GM19463 (cell line): ENCODE results near the gene ARRDC1.
"Not testable (repeated sequence)": the region's sequence is repeated elsewhere in the genome, so short reads cannot be mapped to it uniquely, and the experiment has no call there.

Experiments
- ATAC-seq: cut with Tn5 transposase; IDR thresholded peaks from one replicate; pipeline ENCODE4 v1.9.1; 2021; ENCODE audit warnings: mild to moderate bottlenecking, moderate library complexity; ENCODE audit not compliant: unreplicated experiment

The ARRDC1 gene

DNA sequence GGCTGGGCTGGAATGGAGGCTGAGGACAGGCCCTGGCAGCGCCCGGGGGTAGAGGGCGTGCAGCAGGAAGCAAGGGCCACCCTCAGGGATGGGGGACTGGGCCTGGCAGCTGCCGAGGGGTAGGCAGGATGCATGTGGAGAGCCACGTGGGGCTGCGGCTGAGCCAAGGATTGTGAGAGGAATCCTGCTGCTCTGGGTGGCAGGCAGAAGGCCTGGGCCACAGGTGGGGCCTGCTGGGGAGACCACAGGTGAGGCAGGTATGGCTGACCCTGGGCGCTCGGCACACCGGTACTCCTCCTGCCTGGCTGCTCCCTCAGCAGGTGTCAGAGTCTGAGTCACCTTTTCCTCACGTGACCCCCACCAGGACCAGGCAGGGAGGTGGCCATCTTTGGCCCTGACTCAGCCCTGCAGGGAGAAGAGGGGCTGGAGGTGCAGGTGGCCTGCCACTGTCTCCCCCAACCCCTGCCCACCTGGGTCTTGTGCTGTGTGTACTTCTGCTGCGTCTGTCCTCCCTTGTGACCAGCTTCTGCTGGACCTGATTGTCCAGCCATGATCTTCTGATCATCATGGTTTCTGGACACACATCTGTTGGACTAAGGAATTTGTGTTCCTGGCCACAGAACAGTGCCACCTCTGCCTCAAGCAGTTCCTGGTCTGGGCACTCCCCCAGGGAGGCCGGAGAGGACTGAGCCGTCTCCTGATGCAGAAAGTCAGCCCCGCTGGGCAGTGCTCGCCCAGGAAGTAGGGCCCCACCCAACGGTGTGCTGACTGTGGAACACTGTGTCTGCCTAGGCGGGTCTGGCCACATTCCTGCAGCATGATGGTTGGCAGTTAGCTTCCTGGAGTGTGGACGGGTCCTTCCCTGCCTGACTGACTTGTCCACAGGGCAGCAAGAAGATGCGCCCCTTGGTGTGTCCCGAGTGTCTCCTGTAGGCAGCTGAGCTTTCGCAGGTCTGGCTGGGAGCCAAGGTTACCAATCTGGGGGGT, 6.4 kb downstream of the ARRDC1 start:
- ATAC-seq: no peak

DNA sequence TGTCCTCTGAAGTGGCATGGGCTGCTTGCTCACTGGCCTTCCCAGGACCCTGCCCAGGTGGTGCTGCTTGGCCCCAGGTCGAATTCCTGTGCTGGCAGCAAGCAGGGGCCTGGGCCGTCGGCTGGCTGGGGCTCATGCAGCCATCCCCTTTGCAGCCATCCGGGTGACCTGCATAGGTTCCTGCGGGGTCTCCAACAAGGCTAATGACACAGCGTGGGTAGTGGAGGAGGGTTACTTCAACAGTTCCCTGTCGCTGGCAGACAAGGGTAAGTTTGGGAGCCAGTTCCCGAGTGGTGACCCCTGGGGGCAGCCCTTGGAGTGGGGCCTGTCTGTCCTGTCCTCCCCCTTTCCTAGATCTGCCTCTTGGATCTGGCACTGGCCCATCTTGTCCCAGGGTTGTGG, 7.3 kb downstream of the ARRDC1 start:
- no peak for ATAC-seq

DNA sequence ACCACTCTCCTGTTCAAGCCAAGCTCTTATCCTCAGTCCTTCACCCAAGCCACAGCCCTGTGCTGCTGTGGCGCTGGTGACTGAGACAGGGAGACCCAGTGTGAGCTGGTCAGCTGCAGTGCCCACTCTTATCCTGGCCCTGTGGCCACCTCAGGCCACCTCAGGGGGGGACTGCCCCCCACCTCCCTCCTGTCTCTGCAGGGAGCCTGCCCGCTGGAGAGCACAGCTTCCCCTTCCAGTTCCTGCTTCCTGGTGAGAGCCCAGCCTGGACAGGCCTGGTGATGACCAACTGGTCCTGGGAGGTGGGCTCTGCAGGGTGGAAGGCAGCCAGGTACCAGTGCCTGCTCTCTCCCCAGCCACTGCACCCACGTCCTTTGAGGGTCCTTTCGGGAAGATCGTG, 7.8 kb downstream of the ARRDC1 start:
- no peak for ATAC-seq

DNA sequence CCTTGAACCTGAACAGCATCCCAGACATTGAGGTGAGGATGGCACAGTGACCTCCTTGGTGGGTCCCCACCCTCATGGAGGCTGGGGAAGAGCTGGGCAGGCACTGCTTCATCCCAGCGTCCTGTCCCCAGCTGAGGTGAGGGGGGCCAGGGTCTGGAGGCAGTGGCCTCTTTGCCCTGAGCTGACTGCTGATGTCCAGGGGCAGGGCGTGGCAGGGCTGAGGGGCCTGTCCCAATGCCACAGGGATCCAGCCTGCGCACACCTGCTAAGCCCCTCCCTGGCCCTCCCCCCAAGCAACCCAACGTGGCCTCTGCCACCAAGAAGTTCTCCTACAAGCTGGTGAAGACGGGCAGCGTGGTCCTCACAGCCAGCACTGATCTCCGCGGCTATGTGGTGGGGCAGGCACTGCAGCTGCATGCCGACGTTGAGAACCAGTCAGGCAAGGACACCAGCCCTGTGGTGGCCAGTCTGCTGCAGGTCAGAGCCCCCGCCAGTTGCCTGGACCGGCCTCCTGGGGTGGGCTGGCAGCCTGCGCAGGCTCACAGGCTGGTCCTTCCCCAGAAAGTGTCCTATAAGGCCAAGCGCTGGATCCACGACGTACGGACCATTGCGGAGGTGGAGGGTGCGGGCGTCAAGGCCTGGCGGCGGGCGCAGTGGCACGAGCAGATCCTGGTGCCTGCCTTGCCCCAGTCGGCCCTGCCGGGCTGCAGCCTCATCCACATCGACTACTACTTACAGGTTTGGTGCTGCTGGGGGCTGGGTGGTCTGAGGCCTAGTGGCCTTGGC, 8.4 kb downstream of the ARRDC1 start:
- ATAC-seq: no peak

DNA sequence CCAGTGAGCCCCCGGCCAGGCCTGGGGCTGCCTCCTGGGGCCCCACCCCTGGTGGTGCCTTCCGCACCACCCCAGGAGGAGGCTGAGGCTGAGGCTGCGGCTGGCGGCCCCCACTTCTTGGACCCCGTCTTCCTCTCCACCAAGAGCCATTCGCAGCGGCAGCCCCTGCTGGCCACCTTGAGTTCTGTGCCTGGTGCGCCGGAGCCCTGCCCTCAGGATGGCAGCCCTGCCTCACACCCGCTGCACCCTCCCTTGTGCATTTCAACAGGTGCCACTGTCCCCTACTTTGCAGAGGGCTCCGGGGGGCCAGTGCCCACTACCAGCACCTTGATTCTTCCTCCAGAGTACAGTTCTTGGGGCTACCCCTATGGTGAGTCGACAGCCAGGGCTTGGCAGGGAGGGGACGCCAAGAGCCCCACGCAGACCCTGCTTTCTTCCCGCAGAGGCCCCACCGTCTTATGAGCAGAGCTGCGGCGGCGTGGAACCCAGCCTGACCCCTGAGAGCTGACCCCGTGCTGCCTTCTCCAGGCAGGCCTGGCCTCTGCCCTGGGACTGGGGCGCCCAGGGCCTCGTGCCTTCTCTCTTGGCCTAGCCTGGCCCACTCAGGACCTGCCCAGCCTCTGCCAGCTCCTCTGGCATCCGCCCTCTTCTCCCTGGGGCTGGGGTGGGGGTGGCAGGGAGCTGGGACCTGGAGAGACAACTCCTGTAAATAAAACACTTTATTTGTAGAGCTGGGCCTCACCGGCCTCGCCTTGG, 9.3 kb downstream of the ARRDC1 start:
- ATAC-seq: no peak

DNA sequence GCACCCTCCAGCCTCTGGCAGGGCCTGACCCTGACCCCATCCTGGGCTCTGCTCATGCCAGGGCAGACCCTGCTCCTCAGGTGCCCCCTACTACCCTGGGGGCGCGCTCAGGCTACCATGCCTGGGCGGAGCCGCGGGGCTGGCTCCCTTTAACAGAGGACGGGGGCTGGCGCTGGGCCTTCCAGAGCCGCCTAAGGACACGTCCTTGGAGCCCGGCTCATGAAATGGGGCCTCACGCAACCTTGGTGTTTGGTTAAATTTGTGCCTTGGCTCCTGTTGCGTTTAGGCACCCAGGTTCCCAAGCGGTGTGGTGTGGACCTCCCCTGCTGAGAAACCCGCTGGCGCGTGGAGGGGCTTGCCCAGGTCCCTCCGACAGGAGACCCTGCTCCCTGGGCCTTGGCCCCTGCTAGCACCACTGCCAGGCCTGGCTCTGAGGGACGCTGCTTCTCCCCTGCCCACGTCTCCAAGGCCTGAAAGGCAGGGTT, 9.9 kb downstream of the ARRDC1 start:
- no peak for ATAC-seq

DNA sequence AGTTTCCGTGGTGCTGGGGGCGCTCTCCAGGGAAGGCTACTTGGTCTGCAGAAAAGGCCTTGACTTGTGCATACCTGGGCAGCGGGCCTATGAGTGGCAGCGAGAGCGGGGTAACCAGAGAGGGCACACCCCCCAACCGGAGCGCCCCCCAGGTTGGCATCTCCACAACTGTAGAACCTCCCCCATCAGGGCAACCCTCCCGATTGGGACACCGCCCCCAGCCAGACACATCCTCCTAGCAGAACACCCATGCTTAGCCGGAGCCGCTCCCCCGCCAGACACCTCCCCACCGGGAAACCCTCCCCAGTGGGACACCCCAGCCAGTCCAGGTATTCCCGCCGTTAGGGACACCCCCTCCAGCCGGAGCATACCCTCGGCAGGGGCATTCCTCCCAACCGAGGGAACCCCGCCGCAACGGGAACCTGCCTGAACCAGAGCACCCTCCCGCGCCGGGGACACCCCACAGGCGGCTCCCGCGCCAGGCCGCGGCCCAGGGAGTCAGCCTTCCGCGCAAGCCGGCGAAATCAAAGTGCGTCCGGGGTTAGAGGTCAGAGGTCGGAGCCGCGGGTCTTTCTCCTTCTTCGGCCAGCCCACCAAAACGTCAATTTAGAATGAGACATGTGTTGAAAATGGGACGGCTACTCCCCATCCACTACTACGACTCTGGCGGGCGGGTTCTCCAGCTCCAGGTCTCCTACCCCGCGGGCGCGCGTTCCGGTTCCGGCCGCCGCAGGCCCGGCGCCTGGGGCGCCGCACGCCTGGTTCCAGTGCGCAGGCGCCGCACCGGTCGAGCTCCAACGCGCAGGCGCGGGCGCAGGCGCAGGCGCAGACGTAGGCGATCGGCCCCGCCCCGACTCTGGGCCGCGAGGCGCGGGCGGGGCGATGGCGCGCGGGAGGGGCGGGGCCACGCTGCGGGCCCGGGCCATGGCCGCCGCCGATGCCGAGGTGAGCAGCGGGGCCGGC, 12.9 kb downstream of the ARRDC1 start, which contains the start of gene EHMT1:
Gene EHMT1 (plus strand): TSS at position 901 of the 963 bp plus-strand sequence. CDS start 24 bp downstream, at position 925.
- ATAC-seq: peak; percentile 66

DNA sequence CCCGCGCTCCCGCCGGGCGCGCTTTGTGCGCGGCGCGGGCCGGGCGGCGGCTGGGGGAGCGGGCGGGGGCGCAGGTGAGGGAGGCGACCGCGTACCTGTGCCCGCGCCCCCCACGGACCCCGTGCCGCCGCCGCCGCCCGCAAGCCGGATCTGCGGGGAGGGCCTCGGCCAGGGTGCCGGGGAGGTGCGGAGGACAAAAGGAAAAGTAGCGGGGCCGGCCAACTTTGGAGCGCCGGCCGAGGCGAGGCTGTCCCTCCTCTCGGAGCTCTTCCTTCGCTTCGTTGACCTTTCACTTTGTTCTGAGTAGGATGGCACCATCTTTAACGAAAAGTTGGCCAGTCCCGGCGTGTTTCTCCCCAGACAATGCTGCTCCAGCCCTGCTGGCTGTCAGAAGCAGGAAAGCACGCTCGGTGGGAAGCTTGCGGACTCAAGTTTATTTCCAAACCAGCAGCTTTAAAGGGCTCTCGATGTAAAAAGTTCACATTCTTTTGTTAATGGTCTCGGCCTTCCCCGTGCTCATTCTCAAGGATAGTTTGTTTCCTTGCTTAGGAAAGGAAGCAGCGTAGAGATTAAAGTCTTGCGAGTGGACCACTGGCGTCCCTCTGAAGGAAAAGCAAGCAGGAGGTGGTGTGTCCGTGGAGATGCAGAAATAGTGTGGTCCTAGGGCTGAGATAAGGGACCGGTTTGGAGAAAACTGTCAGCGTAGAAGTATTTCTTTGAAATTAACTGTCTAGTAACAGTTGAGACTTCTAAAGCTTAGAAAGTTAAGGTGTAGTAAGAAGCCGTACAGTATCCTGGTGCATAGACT, 14.0 kb downstream of the ARRDC1 start:
- ATAC-seq: no peak

DNA sequence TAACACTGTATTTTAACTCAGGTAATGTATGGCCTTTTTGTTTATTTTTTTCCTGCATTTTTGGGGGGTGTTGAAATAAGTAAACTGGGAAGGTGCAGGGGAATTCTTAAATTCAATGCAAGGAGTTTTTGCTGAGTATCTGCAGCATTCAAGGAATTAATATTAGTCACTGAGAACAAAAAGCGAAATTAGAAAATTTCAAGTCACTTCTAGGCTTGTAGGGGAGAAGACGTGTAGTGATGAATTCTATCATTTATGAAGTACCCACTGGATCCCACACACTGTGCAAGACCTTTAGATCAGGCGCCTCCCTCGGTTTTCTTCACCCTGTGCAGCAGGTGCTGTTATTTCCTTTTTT, 14.5 kb downstream of the ARRDC1 start:
- ATAC-seq: no peak

DNA sequence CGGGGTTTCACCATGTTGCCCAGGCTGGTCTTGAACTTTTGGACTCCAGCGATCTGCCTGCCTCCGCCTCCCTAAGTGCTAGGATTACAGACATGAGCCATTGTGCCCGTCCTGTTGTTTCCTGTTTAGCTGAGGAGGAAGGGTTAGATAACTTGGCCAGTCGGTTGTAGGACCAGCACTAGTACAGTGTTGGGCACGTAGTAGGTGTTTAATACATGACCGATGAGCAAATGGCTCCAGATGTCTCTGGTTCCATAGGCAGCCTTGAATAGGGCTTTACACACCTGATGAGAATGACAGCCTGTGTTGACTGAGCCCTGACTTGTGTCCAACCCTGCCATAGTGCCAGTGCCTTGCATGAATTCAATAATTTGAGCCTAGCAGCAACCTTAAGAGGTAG, 15.1 kb downstream of the ARRDC1 start:
- ATAC-seq: no peak

DNA sequence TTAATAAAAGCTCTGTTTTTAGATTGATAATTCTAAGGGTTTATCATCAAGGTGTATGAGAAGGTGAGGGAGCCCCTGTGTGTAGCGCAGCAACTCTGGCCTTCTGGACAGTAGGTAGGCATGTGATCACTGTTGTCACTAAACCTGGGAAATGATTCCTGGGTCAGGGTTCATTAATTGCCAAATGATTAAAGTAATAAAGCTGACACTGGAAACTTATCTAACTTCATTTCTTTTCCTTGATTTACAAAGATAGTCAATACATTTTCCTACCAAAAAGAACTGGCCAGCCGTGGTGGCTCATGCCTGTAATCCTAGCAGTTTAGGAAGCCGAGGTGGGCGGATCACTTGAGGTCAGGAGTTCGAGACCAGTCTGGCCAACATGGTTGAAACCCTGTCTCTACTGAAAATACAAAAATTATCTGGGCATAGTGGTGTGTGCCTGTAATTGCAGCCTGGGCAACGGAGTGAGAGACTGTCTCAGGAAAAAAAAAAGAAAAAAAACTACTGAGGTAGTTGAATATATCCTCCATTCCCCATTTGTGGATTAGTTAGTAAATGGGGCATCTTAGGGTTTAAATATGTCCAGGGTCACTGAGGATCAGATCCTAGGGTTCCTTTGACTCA, 15.8 kb downstream of the ARRDC1 start:
- ATAC-seq: no peak

DNA sequence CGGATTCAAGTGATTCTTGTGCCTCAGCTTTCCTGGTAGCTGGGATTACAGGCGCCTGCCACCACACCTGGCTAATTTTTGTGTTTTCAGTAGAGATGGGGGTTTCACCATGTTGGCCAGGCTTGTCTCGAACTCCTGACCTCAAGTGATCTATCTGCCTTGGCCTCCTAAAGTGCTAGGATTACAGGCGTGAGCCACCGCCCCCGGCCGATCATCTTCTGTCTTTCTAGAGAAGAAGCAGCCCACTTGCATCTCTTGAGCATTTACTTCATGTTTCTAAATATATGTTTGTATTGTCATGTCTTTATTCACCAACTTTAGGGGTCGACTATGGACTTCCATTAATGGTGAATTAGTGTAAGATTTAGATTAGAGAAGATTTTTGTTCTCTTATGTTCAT, 16.7 kb downstream of the ARRDC1 start:
- ATAC-seq: not testable (repeated sequence)

DNA sequence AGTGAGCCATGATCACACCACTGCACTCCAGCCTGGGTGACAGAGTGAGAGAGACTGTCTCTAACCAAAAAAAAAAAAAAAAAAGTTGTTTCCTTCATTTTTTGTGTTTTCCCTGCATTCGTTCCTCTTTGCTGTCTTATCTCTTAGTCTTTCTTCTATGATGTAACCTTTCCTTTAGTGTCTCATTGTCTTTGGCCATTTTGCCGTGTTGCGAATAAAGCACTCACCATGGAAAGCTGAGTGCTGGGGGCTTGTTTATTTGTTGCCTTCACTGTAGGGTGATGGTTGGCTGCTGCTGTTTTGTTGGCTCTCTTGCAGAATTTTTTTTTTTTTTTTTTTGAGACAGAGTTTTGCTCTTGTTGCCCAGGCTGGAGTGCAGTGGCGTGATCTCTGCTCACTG, 21.0 kb downstream of the ARRDC1 start:
- ATAC-seq: no peak

DNA sequence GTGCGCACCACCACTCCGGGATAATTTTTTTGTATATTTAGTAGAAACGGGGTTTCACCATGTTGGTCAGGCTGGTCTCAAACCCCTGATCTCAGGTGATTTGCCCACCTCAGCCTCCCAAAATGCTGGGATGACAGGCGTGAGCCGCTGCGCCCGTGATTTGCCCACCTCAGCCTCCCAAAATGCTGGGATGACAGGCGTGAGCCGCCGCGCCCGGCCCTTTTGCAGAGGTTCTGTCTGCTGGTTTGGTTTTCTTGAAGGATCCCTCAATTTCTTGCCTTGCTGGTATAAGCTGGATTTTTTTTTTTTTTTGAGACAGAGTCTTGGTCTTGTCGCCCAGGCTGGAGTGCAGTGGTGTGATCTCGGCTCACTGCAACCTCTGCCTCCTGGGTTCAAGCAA, 21.9 kb downstream of the ARRDC1 start:
- not testable (repeated sequence) for ATAC-seq

DNA sequence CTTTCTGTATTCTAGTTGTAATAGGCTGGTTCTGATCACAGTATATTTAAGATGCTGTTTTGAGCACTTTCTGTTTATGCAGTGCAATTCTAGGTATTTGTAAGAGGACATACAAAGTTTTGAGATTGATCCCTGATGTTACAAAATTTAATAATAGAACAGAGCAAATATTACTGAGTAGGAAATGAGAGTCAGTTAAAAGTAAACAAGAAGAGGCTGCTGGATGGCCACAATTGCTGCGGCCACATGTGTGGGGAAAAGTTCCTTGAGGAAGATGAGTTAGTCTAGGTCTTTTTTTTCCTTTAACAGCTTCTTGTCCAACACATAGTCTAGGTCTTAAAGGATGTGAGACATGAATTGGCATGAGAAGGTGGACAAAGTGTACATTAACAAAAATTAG, 24.6 kb downstream of the ARRDC1 start:
- no peak for ATAC-seq

DNA sequence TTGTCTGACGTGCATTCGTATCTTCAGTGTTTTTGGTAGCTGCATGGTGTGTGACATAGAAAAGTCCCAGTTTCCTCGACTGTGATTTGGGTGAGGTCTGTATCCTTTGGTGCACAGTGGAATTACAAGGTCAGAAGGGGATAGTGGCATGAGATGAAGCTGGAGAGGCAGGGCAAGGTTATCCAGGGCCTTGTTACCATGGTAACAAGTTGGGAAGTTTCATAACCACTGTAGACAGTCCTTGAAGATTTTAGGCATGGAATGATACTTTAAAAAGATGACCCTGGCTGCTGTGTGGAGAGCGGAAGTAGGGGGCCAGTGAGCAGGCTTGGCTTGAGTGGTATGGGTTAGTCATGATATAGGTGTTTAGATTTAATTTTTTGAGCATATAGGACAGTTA, 25.2 kb downstream of the ARRDC1 start:
- no peak for ATAC-seq

DNA sequence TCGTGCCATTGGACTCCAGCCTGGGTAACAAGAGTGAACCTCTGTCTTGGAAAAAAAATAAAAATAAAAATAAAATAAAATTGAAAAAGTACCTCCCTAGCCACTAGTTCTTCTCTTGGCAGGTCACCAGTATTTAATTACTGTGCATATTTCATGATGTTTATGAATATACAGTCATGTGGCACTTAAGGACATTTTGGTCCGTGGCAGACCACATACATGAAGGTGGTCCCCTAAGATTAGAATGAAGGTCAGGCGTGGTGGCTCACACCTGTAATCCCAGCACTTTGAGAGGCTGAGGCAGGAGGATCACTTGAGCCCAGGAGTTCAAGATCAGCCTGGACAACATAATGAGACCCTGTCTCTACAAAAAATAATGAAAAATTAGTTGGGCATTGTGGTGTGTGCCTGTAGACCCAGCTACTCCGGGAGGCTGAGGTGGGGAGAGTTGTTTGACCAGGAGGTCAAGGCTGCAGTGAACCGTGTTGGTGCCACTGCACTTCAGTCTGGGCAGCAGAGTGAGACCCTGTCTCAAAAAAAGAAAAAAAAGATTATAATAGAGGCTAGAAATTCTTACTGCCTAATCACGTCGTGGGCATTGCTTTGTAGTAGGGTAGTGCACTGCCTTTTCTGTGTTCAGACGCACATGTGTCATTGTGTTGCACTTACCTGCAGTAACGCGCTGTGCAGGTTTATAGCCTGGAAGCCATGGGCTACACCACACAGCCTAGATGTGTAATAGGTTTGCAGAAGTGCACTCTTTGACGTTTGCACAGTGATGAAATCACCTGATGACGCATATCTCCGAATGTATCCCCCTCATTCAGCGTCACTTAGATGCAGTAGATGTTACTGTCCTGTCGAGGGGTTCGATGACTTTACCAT, 26.1 kb downstream of the ARRDC1 start:
- ATAC-seq: no peak
